Fibroblast of lung (primary cell): ENCODE data around the gene C1GALT1. TPM values are rescaled to one million over a fixed set of nuclear protein-coding genes. Genes with fewer than 3 reads are reported as not detected.

ENCODE experiments used
- DNase-seq, 2 donors: peaks; one replicate each; pipeline versions ENCODE4 v3.0.0 to v3.0.0-alpha.2; 2010; ENCODE audit warnings: low read depth in 2 of 2
- H2AFZ ChIP-seq: 2 replicates; pipeline ENCODE4 v1.5.1; 2012; ENCODE audit warnings: low read length, control low read depth, inconsistent platforms
- H3K27ac ChIP-seq: 2 replicates; pipeline ENCODE4 v1.5.1; 2011; ENCODE audit warnings: low read length, control low read depth; ENCODE audit not compliant: insufficient read depth
- H3K27me3 ChIP-seq: 2 replicates; pipeline ENCODE4 v1.5.1; 2011; ENCODE audit warnings: mild to moderate bottlenecking, low read length; ENCODE audit not compliant: control insufficient read depth, insufficient read depth
- H3K36me3 ChIP-seq: 2 replicates; pipeline ENCODE4 v1.5.1; 2011; ENCODE audit warnings: low read length; ENCODE audit not compliant: control insufficient read depth, insufficient read depth
- H3K4me1 ChIP-seq: 2 replicates; pipeline ENCODE4 v1.5.1; 2011; ENCODE audit warnings: low read length; ENCODE audit not compliant: control insufficient read depth, insufficient read depth; ENCODE audit errors: extremely low read depth
- H3K4me2 ChIP-seq: 2 replicates; pipeline ENCODE4 v1.5.1; 2011; ENCODE audit warnings: low read length, control low read depth; ENCODE audit not compliant: insufficient read depth; ENCODE audit errors: extremely low read depth
- H3K4me3 ChIP-seq, 4 experiments: fragments of 200-600 bp in 1 of 4; sonication (generic) in 1 of 4; replicated peaks in 1 of 4; 2 replicates each; pipeline ENCODE4 v1.5.1; 2011 to 2016; ENCODE audit warnings: low read length in 4 of 4, low read depth in 3 of 4, mild to moderate bottlenecking in 3 of 4, control low read depth in 2 of 4, inconsistent platforms in 1 of 4, mixed read lengths in 1 of 4; ENCODE audit not compliant: insufficient read depth in 1 of 4; ENCODE audit errors: control extremely low read depth in 1 of 4
- H3K79me2 ChIP-seq: 2 replicates; pipeline ENCODE4 v1.5.1; 2012; ENCODE audit warnings: mild to moderate bottlenecking, low read length, inconsistent platforms; ENCODE audit not compliant: control insufficient read depth, insufficient read depth
- H3K9ac ChIP-seq: 2 replicates; pipeline ENCODE4 v1.5.1; 2011; ENCODE audit warnings: mild to moderate bottlenecking, low read length, control low read depth; ENCODE audit not compliant: insufficient read depth
- H3K9me3 ChIP-seq: 2 replicates; pipeline ENCODE4 v1.5.1; 2012; ENCODE audit warnings: low read depth, low read length; ENCODE audit not compliant: control insufficient read depth, insufficient read depth
- H4K20me1 ChIP-seq: 2 replicates; pipeline ENCODE4 v1.5.1; 2011; ENCODE audit warnings: low read length; ENCODE audit not compliant: control insufficient read depth, insufficient read depth; ENCODE audit errors: extremely low read depth
- CTCF ChIP-seq, 2 donors: IDR thresholded peaks in 1 of 2; conservative IDR thresholded peaks in 1 of 2; 1 replicate in 1 of 2; 2 replicates in 1 of 2; pipeline ENCODE4 v1.5.1; 2011 to 2012; ENCODE audit warnings: low read length in 2 of 2, control low read depth in 1 of 2, inconsistent platforms in 1 of 2, low read depth in 1 of 2, mild to moderate bottlenecking in 1 of 2
- EZH2 ChIP-seq: IDR thresholded peaks from 2 replicates; pipeline ENCODE4 v1.5.1; 2012; ENCODE audit warnings: low read length, control low read depth, mild to moderate bottlenecking; ENCODE audit errors: missing control alignments
- polyA plus RNA-seq, 2 donors: library from polyadenylated mRNA; depleted of rRNA in 1 of 2; stranded (reverse) in 1 of 2; unstranded in 1 of 2; fragments of >200 nt; gene quantifications; 2 replicates each; pipeline ENCODE4 v1.2.1, GENCODE V29; 2011 to 2012; ENCODE audit warnings: missing spikeins in 1 of 2
- total RNA-seq: library from RNA; depleted of rRNA; stranded (reverse); fragments of >200 nt; gene quantifications from 2 replicates; pipeline ENCODE4 v1.2.1, GENCODE V29; 2014

Gene C1GALT1
- total and polyA plus RNA-seq, 2 donors (not counting 1 experiment from before 2014, with no cell fraction given): 17.0 to 26.3 TPM

GRCh38 chr7:7159063-7159658, 23.2 kb upstream of the C1GALT1 start:
- peaks cover 2% of the 10 kb centered on the region for H3K4me1 ChIP-seq
- H3K9me3 ChIP-seq: no peaks in the 10 kb centered on the region
- H3K79me2 ChIP-seq: peaks cover 4% of the 10 kb centered on the region
- no peaks in the 10 kb centered on the region for H3K36me3 ChIP-seq
- peak overlapping the region in 1 of 4 experiments; percentile 68 for H3K4me3 ChIP-seq
- H3K9ac ChIP-seq: no peak overlapping the region
- H3K4me2 ChIP-seq: peak overlapping the region; percentile 28
- H3K27ac ChIP-seq: no peak overlapping the region
- no peaks in the 10 kb centered on the region for H4K20me1 ChIP-seq
- H3K27me3 ChIP-seq: no peaks in the 10 kb centered on the region
- no peak for DNase-seq
- no peak overlapping the region for H2AFZ ChIP-seq
- TF ChIP-seq CTCF (conservative IDR thresholded peaks at IDR 0.05 in 1 of 2, IDR thresholded peaks at IDR 0.05 in 1 of 2; ENCODE audit: low read depth in 1 of 2, low read length in 2 of 2) (no peak), EZH2 (no peak)

GRCh38 chr7:7164591-7164990, 17.8 kb upstream of the C1GALT1 start:
- Histone ChIP-seq H3K4me3 (no peak overlapping the region), H4K20me1 (no peaks in the 10 kb centered on the region), H3K9me3 (no peaks in the 10 kb centered on the region), H3K36me3 (no peaks in the 10 kb centered on the region), H3K27ac (no peak overlapping the region), H2AFZ (no peak overlapping the region), H3K4me2 (no peak overlapping the region), H3K79me2 (no peaks in the 10 kb centered on the region), H3K27me3 (no peaks in the 10 kb centered on the region), H3K9ac (no peak overlapping the region), H3K4me1 (no peaks in the 10 kb centered on the region)
- TF ChIP-seq CTCF (conservative IDR thresholded peaks at IDR 0.05 in 1 of 2, IDR thresholded peaks at IDR 0.05 in 1 of 2; ENCODE audit: low read depth in 1 of 2, low read length in 2 of 2) (no peak), EZH2 (no peak)
- no peak for DNase-seq

GRCh38 chr7:7165372-7165771, 17.0 kb upstream of the C1GALT1 start:
- Histone ChIP-seq H3K4me1 (no peaks in the 10 kb centered on the region), H3K4me3 (no peak overlapping the region), H3K9me3 (no peaks in the 10 kb centered on the region), H3K27me3 (no peaks in the 10 kb centered on the region), H3K9ac (no peak overlapping the region), H4K20me1 (no peaks in the 10 kb centered on the region), H3K27ac (no peak overlapping the region), H3K4me2 (no peak overlapping the region), H3K79me2 (no peaks in the 10 kb centered on the region), H2AFZ (no peak overlapping the region), H3K36me3 (no peaks in the 10 kb centered on the region)
- DNase-seq: no peak
- TF ChIP-seq EZH2 (no peak), CTCF (conservative IDR thresholded peaks at IDR 0.05 in 1 of 2, IDR thresholded peaks at IDR 0.05 in 1 of 2; ENCODE audit: low read depth in 1 of 2, low read length in 2 of 2) (no peak)
